PC-9 (cell line): Measurements from ENCODE around the gene COQ4. TPM values are rescaled to one million over a fixed set of nuclear protein-coding genes. Genes with fewer than 3 reads are reported as not detected.

Source experiments
- BruUV-seq: library from RNA; stranded (reverse); fragments of 400-500 nt; replicated peaks from 2 replicates; lab custom pipeline; 2021; lab: Mats Ljungman, UMichigan
- CTCF ChIA-PET: fragments of 300-600 bp; sonication (Branson Sonifier 250); formaldehyde crosslinking; loops from one replicate; lab custom pipeline; 2022; ENCODE audit warnings: antibody characterized with exemption; lab: Charles Lee
- POLR2A ChIA-PET: fragments of 300-600 bp; sonication (Branson Sonifier 250); formaldehyde crosslinking; loops from one replicate; lab custom pipeline; 2022; ENCODE audit warnings: antibody characterized with exemption; ENCODE audit not compliant: unreplicated experiment; lab: Charles Lee
- DNase-seq, 2 experiments: peaks; one replicate each; pipeline versions ENCODE4 v3.0.0 to v3.0.0-alpha.2; 2015 to 2022; ENCODE audit warnings: mixed read lengths in 1 of 2
- H2AFZ ChIP-seq: fragments of 200-600 bp; sonication (generic); 2 replicates; pipeline ENCODE4 v1.8.1; 2017; ENCODE audit warnings: antibody characterized with exemption
- H3F3A ChIP-seq: fragments of 200-600 bp; sonication (generic); 2 replicates; pipeline ENCODE4 v1.8.1; 2017; ENCODE audit warnings: antibody characterized with exemption, mild to moderate bottlenecking, low read depth; ENCODE audit not compliant: insufficient read depth
- H3K27ac ChIP-seq: fragments of 200-600 bp; sonication (generic); 2 replicates; pipeline ENCODE4 v1.6.1; 2016; ENCODE audit warnings: mixed run types
- H3K27me3 ChIP-seq: fragments of 200-600 bp; sonication (generic); 2 replicates; pipeline ENCODE4 v1.6.1; 2016; ENCODE audit warnings: low read depth, mixed run types; ENCODE audit not compliant: insufficient read depth
- H3K36me3 ChIP-seq: fragments of 200-600 bp; sonication (generic); 2 replicates; pipeline ENCODE4 v1.6.1; 2016; ENCODE audit warnings: low read depth, mixed run types
- H3K4me1 ChIP-seq: fragments of 200-600 bp; sonication (generic); replicated peaks from 2 replicates; pipeline ENCODE4 v1.6.1; 2016; ENCODE audit warnings: mixed run types; ENCODE audit not compliant: insufficient read depth
- H3K4me2 ChIP-seq: fragments of 200-600 bp; sonication (generic); 2 replicates; pipeline ENCODE4 v1.6.1; 2017; ENCODE audit warnings: mixed run types
- H3K4me3 ChIP-seq: fragments of 200-600 bp; sonication (generic); 2 replicates; pipeline ENCODE4 v1.6.1; 2016; ENCODE audit warnings: mixed run types
- H3K79me2 ChIP-seq: fragments of 200-600 bp; sonication (generic); 2 replicates; pipeline ENCODE4 v1.6.1; 2017; ENCODE audit warnings: low read depth, mixed run types
- H3K9me2 ChIP-seq: fragments of 200-600 bp; sonication (generic); 2 replicates; pipeline ENCODE4 v1.8.1; 2017; ENCODE audit warnings: mild to moderate bottlenecking; ENCODE audit not compliant: insufficient read depth
- H3K9me3 ChIP-seq: fragments of 200-600 bp; sonication (generic); 2 replicates; pipeline ENCODE4 v1.8.1; 2016; ENCODE audit warnings: low read depth; ENCODE audit not compliant: insufficient read depth
- H4K20me1 ChIP-seq: fragments of 200-600 bp; sonication (generic); 2 replicates; pipeline ENCODE4 v1.8.1; 2017; ENCODE audit not compliant: insufficient read depth
- CTCF ChIP-seq: fragments of 200-600 bp; sonication (generic); conservative IDR thresholded peaks from 2 replicates; pipeline ENCODE4 v1.6.1; 2017; ENCODE audit warnings: mixed run types, antibody characterized with exemption, mild to moderate bottlenecking, moderate library complexity
- EZH2 ChIP-seq: fragments of 200-600 bp; sonication (generic); IDR thresholded peaks from 2 replicates; pipeline ENCODE4 v1.8.0; 2017; ENCODE audit warnings: antibody characterized with exemption, low read depth
- intact Hi-C: fragments of 100-400 bp; cut with micrococcal nuclease; formaldehyde crosslinking; loops from one replicate; pipeline ENCODE4 v1.10.0; 2022; ENCODE audit not compliant: unreplicated experiment
- total RNA-seq: library from RNA; stranded (reverse); gene quantifications from 2 replicates; pipeline ENCODE4 v1.2.3, GENCODE V29; 2021

COQ4 gene
- total RNA-seq, 1 experiment from 2014 or later = 81.8 TPM

- BruUV-seq = no TSS peak
- Histone ChIP-seq H3F3A (peaks cover 59% of the 10 kb centered on the region), H3K27ac (no peak overlapping the region), H3K4me1 (peaks cover 40% of the 10 kb centered on the region), H3K4me2 (no peak overlapping the region), H3K36me3 (peaks cover 14% of the 10 kb centered on the region), H2AFZ (no peak overlapping the region), H3K9me2 (no peaks in the 10 kb centered on the region), H3K4me3 (no peak overlapping the region), H4K20me1 (no peaks in the 10 kb centered on the region), H3K27me3 (no peaks in the 10 kb centered on the region), H3K9me3 (no peaks in the 10 kb centered on the region), H3K79me2 (no peaks in the 10 kb centered on the region)
- no peak for DNase-seq
- POLR2A ChIA-PET = interaction anchor here (0.6 to 0.7 kb wide), 2 partner anchors 100 to 172 kb away, joined by 3 read pairs; no protein-coding TSS in a partner anchor
- intact Hi-C loops = no loop called here
- CTCF ChIA-PET = no interaction called here
- TF ChIP-seq EZH2 (no peak), CTCF (no peak)
These were observed 13.1 kb upstream of the COQ4 start for GRCh38 chr9:128309551-128309950.

GRCh38 chr9:128310461-128310860 is 12.2 kb upstream of the COQ4 start:
- TF ChIP-seq CTCF (no peak), EZH2 (no peak)
- BruUV-seq = no TSS peak

DNA sequence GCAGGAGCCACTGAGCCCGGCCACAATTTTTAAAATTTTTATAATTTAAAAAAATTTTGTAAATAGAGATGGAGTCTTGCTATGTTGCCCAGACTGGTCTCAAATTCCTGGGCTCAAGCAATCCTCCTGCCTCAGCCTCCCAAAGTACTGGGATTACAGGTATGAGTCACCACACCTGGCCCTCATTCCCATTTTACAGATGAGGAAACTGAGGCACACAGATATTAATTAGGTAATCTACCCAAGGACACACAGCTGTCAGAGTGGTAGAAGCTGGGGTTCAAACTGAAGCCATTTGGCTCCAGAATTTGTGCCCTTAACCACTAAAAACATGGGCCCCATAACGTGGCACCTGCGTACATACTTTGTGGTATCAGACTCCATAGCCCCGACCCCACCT is 7.9 kb upstream of the COQ4 start:
- Histone ChIP-seq H3K4me1 (no peaks in the 10 kb centered on the region), H3K36me3 (peaks cover 17% of the 10 kb centered on the region), H2AFZ (no peak overlapping the region), H3K9me2 (no peaks in the 10 kb centered on the region), H3K4me2 (no peak overlapping the region), H3K9me3 (no peaks in the 10 kb centered on the region), H3F3A (peaks cover 8% of the 10 kb centered on the region; the same call in 1 of the 2 replicates), H3K4me3 (no peak overlapping the region), H4K20me1 (no peaks in the 10 kb centered on the region), H3K79me2 (no peaks in the 10 kb centered on the region), H3K27me3 (no peaks in the 10 kb centered on the region), H3K27ac (no peak overlapping the region)
- TF ChIP-seq EZH2 (no peak), CTCF (no peak)
- ChIA-PET CTCF (no interaction called here), POLR2A (no interaction called here)
- no TSS peak for BruUV-seq
- intact Hi-C loops = no loop called here
- no peak for DNase-seq

More at GRCh38 chr9:128310461-128310860, 12.2 kb upstream of the COQ4 start:
- Histone ChIP-seq H3K9me3 (no peaks in the 10 kb centered on the region), H2AFZ (no peak overlapping the region), H3K27ac (no peak overlapping the region), H3K27me3 (no peaks in the 10 kb centered on the region), H4K20me1 (no peaks in the 10 kb centered on the region), H3K36me3 (peaks cover 21% of the 10 kb centered on the region), H3K79me2 (no peaks in the 10 kb centered on the region), H3K4me3 (no peak overlapping the region), H3K9me2 (no peaks in the 10 kb centered on the region), H3K4me1 (peaks cover 32% of the 10 kb centered on the region), H3K4me2 (no peak overlapping the region), H3F3A (peaks cover 50% of the 10 kb centered on the region)
- ChIA-PET POLR2A (interaction anchor here (0.5 kb wide), 1 partner anchor 61 kb away, joined by 7 read pairs; the partner anchor contains the start of gene URM1), CTCF (no interaction called here)
- intact Hi-C loops = no loop called here
- no peak for DNase-seq
